PFSK-1 (cell line): ENCODE data around the gene VPS37B.

Experiments used
- FOXP2 ChIP-seq: optimal IDR thresholded peaks from 2 replicates; pipeline ENCODE3; 2011; ENCODE audit warnings: borderline replicate concordance, control low read depth, inconsistent platforms; ENCODE audit not compliant: insufficient read depth; ENCODE audit errors: extremely low read length, extremely low read depth
- POLR2AphosphoS5 ChIP-seq: IDR thresholded peaks from 2 replicates; pipeline ENCODE4 v1.6.1; 2012; ENCODE audit warnings: low read depth, mild to moderate bottlenecking, control low read depth, low read length, moderate library complexity
- SIN3A ChIP-seq: IDR thresholded peaks from 2 replicates; pipeline ENCODE4 v1.6.1; 2012; ENCODE audit warnings: mild to moderate bottlenecking, low read length, moderate library complexity, borderline replicate concordance; ENCODE audit not compliant: insufficient read depth
- TAF1 ChIP-seq: IDR thresholded peaks from 2 replicates; pipeline ENCODE4 v1.6.1; 2012; ENCODE audit warnings: low read length, control low read depth, borderline replicate concordance; ENCODE audit not compliant: insufficient read depth
- TF ChIP-seq, protein P1 (sequence below), 2 experiments: IDR thresholded peaks; 2 replicates each; pipeline versions ENCODE4 v1.6.1 to v1.8.0; 2011 to 2012; ENCODE audit warnings: low read depth in 2 of 2, low read length in 2 of 2, control low read depth in 1 of 2, inconsistent platforms in 1 of 2, mild to moderate bottlenecking in 1 of 2, moderate library complexity in 1 of 2; ENCODE audit not compliant: insufficient read depth in 1 of 2

Gene VPS37B

DNA sequence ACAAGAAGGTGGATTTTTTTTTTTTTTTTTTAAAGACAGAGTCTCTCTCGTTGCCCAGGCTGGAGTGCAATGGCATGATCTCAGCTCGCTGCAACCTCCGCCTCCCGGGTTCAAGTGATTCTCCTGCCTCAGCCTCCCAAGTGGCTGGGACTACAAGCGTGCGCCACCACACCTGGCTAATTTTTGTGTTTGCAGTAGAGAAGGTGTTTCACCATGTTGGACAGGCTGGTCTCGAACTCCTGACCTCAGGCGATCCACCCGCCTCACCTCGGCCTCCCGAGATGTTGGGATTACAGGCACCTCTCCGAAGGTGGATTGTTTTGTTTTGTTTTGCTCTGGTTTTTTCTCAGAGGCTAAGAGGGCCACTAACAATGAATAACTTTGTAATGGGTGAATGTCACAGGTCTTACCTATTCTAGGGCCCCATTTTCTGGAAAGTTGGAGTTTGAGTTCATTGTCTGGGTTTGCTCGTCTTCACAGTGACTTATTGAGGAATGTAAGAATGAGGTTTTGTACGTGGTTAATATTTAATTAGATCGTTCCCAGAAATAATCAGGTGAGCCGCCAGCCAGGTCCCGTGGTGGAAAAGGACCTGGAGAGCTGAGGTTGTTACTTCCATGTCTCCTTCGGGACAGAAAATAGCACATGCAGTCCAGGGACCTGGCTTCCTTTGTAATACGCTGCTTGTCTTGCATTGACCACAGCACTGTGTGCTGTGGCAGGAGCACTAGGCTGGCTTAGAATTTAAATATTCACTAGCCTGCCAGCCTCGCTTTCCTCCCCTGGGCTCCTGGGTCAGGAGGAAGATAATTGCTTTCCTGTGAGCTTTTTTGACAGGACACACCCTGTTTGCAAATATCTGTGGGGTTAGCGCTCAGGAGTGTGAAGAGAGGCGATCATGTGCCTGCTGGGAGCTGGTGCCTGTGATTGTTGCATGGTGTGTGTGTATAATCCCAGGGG lies 58.3 kb downstream of the VPS37B start:
- TF ChIP-seq POLR2AphosphoS5 (no peak), TAF1 (no peak), FOXP2 (no peak), SIN3A (no peak)
- TF ChIP-seq, protein P1, sequence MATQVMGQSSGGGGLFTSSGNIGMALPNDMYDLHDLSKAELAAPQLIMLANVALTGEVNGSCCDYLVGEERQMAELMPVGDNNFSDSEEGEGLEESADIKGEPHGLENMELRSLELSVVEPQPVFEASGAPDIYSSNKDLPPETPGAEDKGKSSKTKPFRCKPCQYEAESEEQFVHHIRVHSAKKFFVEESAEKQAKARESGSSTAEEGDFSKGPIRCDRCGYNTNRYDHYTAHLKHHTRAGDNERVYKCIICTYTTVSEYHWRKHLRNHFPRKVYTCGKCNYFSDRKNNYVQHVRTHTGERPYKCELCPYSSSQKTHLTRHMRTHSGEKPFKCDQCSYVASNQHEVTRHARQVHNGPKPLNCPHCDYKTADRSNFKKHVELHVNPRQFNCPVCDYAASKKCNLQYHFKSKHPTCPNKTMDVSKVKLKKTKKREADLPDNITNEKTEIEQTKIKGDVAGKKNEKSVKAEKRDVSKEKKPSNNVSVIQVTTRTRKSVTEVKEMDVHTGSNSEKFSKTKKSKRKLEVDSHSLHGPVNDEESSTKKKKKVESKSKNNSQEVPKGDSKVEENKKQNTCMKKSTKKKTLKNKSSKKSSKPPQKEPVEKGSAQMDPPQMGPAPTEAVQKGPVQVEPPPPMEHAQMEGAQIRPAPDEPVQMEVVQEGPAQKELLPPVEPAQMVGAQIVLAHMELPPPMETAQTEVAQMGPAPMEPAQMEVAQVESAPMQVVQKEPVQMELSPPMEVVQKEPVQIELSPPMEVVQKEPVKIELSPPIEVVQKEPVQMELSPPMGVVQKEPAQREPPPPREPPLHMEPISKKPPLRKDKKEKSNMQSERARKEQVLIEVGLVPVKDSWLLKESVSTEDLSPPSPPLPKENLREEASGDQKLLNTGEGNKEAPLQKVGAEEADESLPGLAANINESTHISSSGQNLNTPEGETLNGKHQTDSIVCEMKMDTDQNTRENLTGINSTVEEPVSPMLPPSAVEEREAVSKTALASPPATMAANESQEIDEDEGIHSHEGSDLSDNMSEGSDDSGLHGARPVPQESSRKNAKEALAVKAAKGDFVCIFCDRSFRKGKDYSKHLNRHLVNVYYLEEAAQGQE (IDR thresholded peaks at IDR 0.05; ENCODE audit: insufficient read depth in 1 of 2, low read depth in 2 of 2, low read length in 2 of 2) = no peak

GRCh38 chr12:122836027-122836921 lies 59.6 kb downstream of the VPS37B start:
- TF ChIP-seq, protein P1 (IDR thresholded peaks at IDR 0.05; ENCODE audit: insufficient read depth in 1 of 2, low read depth in 2 of 2, low read length in 2 of 2) = no peak
- TF ChIP-seq POLR2AphosphoS5 (no peak), FOXP2 (no peak), TAF1 (no peak), SIN3A (no peak)

GRCh38 chr12:122835750-122836026 lies 60.2 kb downstream of the VPS37B start:
- TF ChIP-seq SIN3A = no peak
- TF ChIP-seq, protein P1 (IDR thresholded peaks at IDR 0.05; ENCODE audit: insufficient read depth in 1 of 2, low read depth in 2 of 2, low read length in 2 of 2) = no peak
- no peak for TF ChIP-seq FOXP2
- no peak for TF ChIP-seq POLR2AphosphoS5
- no peak for TF ChIP-seq TAF1

DNA sequence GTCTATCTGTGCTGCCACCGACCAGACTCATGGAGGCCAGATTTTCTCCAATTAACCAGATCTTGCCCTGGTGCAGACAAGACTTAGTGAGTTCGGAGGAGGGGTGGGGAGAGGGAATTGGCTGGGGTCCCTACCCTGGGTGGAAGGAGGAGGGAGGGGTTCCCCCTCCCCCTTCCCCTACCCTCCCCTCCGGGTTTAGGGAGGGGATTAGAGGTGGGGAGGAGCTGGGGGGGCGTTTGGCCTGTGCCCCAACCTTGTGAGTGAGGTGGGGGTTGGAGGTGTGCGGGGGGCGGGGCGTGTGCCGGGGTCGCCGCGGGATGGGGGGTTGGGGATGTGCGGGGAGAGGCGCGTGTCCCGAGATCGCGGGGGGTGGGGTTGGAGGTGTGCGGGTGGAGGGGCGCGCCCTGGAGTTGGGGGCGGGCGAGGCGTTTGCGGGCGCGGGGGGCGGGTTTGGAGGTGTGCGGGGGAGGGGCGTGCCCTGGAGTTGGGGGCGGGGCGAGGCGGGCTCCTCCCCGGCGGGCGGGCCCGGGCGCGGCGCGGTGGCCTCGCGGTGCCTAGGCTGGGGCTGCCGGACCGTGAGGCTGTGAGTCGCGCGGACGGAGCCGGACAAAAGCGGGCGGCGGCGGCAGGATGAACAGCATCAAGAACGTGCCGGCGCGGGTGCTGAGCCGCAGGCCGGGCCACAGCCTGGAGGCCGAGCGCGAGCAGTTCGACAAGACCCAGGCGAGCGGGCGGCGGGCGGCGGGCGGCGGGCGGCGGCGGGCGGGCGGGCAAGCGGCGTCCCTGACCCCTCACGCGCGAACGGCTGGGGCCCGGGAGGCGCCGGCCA lies 60.8 kb downstream of the VPS37B start, which contains the start of gene HIP1R:
TSS of gene HIP1R (plus strand) at position 537 of the 829 bp plus-strand sequence. CDS start at position 631, 94 bp downstream.
- TF ChIP-seq SIN3A = no peak
- no peak for TF ChIP-seq TAF1
- no peak for TF ChIP-seq POLR2AphosphoS5
- no peak for TF ChIP-seq FOXP2
- TF ChIP-seq, protein P1 (IDR thresholded peaks at IDR 0.05; ENCODE audit: insufficient read depth in 1 of 2, low read depth in 2 of 2, low read length in 2 of 2) = no peak
